Testis (tissue), 2 donors: ENCODE data around the gene OPA3.

Source experiments
- CTCF ChIP-seq, 3 experiments: fragments of 450-650 bp in 2 of 3; fragments of 200-600 bp in 1 of 3; sonication (generic) in 1 of 3; IDR thresholded peaks; one replicate each; pipeline ENCODE4 v1.5.1; 2016 to 2019; ENCODE audit warnings: antibody characterized with exemption in 3 of 3, mild to moderate bottlenecking in 2 of 3, moderate library complexity in 1 of 3
- POLR2A ChIP-seq: fragments of 450-650 bp; IDR thresholded peaks from one replicate; pipeline ENCODE4 v1.6.1; 2017; ENCODE audit warnings: antibody characterized with exemption, mild to moderate bottlenecking, moderate library complexity

- TF ChIP-seq POLR2A (no peak), CTCF (IDR thresholded peaks at IDR 0.05) (no peak)
Observed at GRCh38 chr19:45517641-45518468, 66.7 kb downstream of the OPA3 start.
